Measurements from ENCODE around the gene RTN3.

The RTN3 gene

GRCh38 chr11:63738720-63739360 lies 57.5 kb downstream of the RTN3 start:
- peak; percentile 51 for DNase-seq

GRCh38 chr11:63745304-63746170 lies 64.2 kb downstream of the RTN3 start:
- no peak for DNase-seq

- no peak for DNase-seq
Observed at GRCh38 chr11:63747011-63747410, 65.7 kb downstream of the RTN3 start.

- no peak for DNase-seq
Observed at GRCh38 chr11:63749624-63750023, 68.3 kb downstream of the RTN3 start.

GRCh38 chr11:63756919-63757761 lies 75.8 kb downstream of the RTN3 start:
- DNase-seq: no peak

GRCh38 chr11:63760487-63761079 lies 79.3 kb downstream of the RTN3 start:
- no peak for DNase-seq

GRCh38 chr11:63761188-63761587 lies 79.9 kb downstream of the RTN3 start:
- DNase-seq: no peak

- DNase-seq: no peak
Observed at GRCh38 chr11:63761931-63762653, 80.8 kb downstream of the RTN3 start.

- no peak for DNase-seq
Observed at GRCh38 chr11:63762654-63763495, 81.6 kb downstream of the RTN3 start.

- no peak for DNase-seq
Observed at GRCh38 chr11:63763496-63764339, 82.4 kb downstream of the RTN3 start.

GRCh38 chr11:63764340-63764678 lies 83.0 kb downstream of the RTN3 start:
- DNase-seq: no peak

- no peak for DNase-seq
Observed at GRCh38 chr11:63764679-63765647, 83.7 kb downstream of the RTN3 start.

GRCh38 chr11:63765688-63766241 lies 84.5 kb downstream of the RTN3 start:
- no peak for DNase-seq

- no peak for DNase-seq
Observed at GRCh38 chr11:63766531-63767235, 85.4 kb downstream of the RTN3 start.

GRCh38 chr11:63767267-63767564 lies 85.9 kb downstream of the RTN3 start:
- DNase-seq: peak; percentile 50

- DNase-seq: no peak
Observed at GRCh38 chr11:63767565-63768236, 86.4 kb downstream of the RTN3 start.

- DNase-seq: peak; percentile 38
Observed at GRCh38 chr11:63768237-63769041, 87.1 kb downstream of the RTN3 start, which contains the start of gene ZFTA. Gene ZFTA, minus strand, starts transcription at chr11:63768775. Its CDS starts 153 bp downstream, at chr11:63768622.

Measured in kidney glomerular epithelial cell (primary cell).